ENCODE measurements around the gene NKD2. TPM values are rescaled to one million over a fixed set of nuclear protein-coding genes. Genes with fewer than 3 reads are reported as not detected.

The NKD2 gene
- total and polyA plus RNA-seq, 8 donors = 1.8 to 13.6 (median 7.9) TPM; not detected in 2

GRCh38 chr5:1005904-1006655 is 2.5 kb upstream of the NKD2 start:
- TF ChIP-seq POLR2A (IDR thresholded peaks at IDR 0.05) = no peak
- Histone ChIP-seq H3K36me3 (no peaks in the 10 kb centered on the region), H3K4me3 (no peak overlapping the region), H3K4me1 (peaks cover 30 to 63% (median 59%) of the 10 kb centered on the region in 4 donors), H3K9me3 (no peaks in the 10 kb centered on the region), H3K27me3 (peaks cover 0 to 72% (median 41%) of the 10 kb centered on the region in 3 donors), H3K27ac (no peak overlapping the region)
- intact Hi-C loops (cut with DNase I; ENCODE audit: low total_unique reads) = no loop called here
- 93 to 97% (median 96%) methylated on average over 6 to 13 of the region's 13 CpGs for WGBS, 5 donors
- DNase-seq = no peak

- TF ChIP-seq POLR2A (IDR thresholded peaks at IDR 0.05) (no peak), CTCF (IDR thresholded peaks at IDR 0.05) (no peak), EP300 (IDR thresholded peaks at IDR 0.05) (no peak), POLR2AphosphoS5 (IDR thresholded peaks at IDR 0.05) (no peak)
- Histone ChIP-seq H3K27ac (no peak overlapping the region), H3K4me3 (no peak overlapping the region), H3K27me3 (peaks cover 0 to 78% (median 41%) of the 10 kb centered on the region in 3 donors), H3K36me3 (no peaks in the 10 kb centered on the region), H3K4me1 (peaks cover 30 to 63% (median 61%) of the 10 kb centered on the region in 4 donors), H3K9me3 (no peaks in the 10 kb centered on the region)
- DNase-seq = peak in 1 of 2 donors; percentile 16
- WGBS, 5 donors = 84 to 98% (median 92%) methylated on average over 4 to 5 of the region's 5 CpGs
- intact Hi-C loops (cut with DNase I; ENCODE audit: low total_unique reads) = no loop called here
These were observed 1.9 kb upstream of the NKD2 start for GRCh38 chr5:1006656-1007071.

- Histone ChIP-seq H3K27ac (no peak overlapping the region), H3K4me3 (no peak overlapping the region), H3K36me3 (no peaks in the 10 kb centered on the region), H3K27me3 (peaks cover 0 to 84% (median 41%) of the 10 kb centered on the region in 3 donors), H3K4me1 (peaks cover 30 to 63% (median 61%) of the 10 kb centered on the region in 4 donors), H3K9me3 (no peaks in the 10 kb centered on the region)
- DNase-seq = peak in 1 of 2 donors; percentile 5
- TF ChIP-seq EP300 (IDR thresholded peaks at IDR 0.05) (no peak), CTCF (IDR thresholded peaks at IDR 0.05) (no peak), POLR2AphosphoS5 (IDR thresholded peaks at IDR 0.05) (no peak), POLR2A (IDR thresholded peaks at IDR 0.05) (no peak)
- intact Hi-C loops (cut with DNase I; ENCODE audit: low total_unique reads) = no loop called here
- 82 to 89% (median 83%) methylated on average over 10 to 17 of the region's 17 CpGs for WGBS, 5 donors
These were observed 1.4 kb upstream of the NKD2 start for GRCh38 chr5:1007221-1007680.

GRCh38 chr5:1007681-1008450 is 736 bp upstream of the NKD2 start:
- intact Hi-C loops (cut with DNase I; ENCODE audit: low total_unique reads) = no loop called here
- TF ChIP-seq EP300 (IDR thresholded peaks at IDR 0.05) = no peak
- TF ChIP-seq CTCF (IDR thresholded peaks at IDR 0.05) = no peak
- no peak for TF ChIP-seq POLR2AphosphoS5 (IDR thresholded peaks at IDR 0.05)
- no peak for TF ChIP-seq POLR2A (IDR thresholded peaks at IDR 0.05)
- no peak overlapping the region for H3K27ac ChIP-seq
- H3K27me3 ChIP-seq = peaks cover 0 to 90% (median 41%) of the 10 kb centered on the region in 3 donors
- peaks cover 30 to 63% (median 61%) of the 10 kb centered on the region in 4 donors for H3K4me1 ChIP-seq
- peak in 1 of 2 donors; percentile 22 for DNase-seq
- peak overlapping the region in 1 of 4 donors; percentile 47 for H3K4me3 ChIP-seq
- no peaks in the 10 kb centered on the region for H3K36me3 ChIP-seq
- no peaks in the 10 kb centered on the region for H3K9me3 ChIP-seq
- 47 to 61% (median 55%) methylated on average over 19 to 23 of the region's 23 CpGs for WGBS, 5 donors
